Mucosa of descending colon (tissue), 3 donors: ENCODE data around the gene HERPUD1. TPM values are rescaled to one million over a fixed set of nuclear protein-coding genes. Genes with fewer than 3 reads are reported as not detected.

Experiments
- ATAC-seq: fragments of 200-7000 bp; cut with Tn5 transposase; one replicate; pipeline ENCODE4 v1.9.1; 2020; ENCODE audit warnings: mild to moderate bottlenecking, moderate library complexity
- DNase-seq, 3 donors: peaks; one replicate each; pipeline ENCODE4 v3.0.0-alpha.2; 2020
- H3K36me3 ChIP-seq: fragments of 200-600 bp; one replicate; pipeline ENCODE4 v1.8.0; 2021; ENCODE audit warnings: low read depth, mild to moderate bottlenecking
- H3K4me1 ChIP-seq: fragments of 200-600 bp; one replicate; pipeline ENCODE4 v1.8.0; 2021; ENCODE audit warnings: low read depth, mild to moderate bottlenecking
- H3K4me3 ChIP-seq: fragments of 200-600 bp; one replicate; pipeline ENCODE4 v1.8.0; 2021; ENCODE audit warnings: mild to moderate bottlenecking
- H3K9me3 ChIP-seq: fragments of 200-600 bp; one replicate; pipeline ENCODE4 v1.8.0; 2021; ENCODE audit warnings: mild to moderate bottlenecking
- CTCF ChIP-seq: fragments of 200-600 bp; IDR thresholded peaks from one replicate; pipeline ENCODE4 v1.8.0; 2022; ENCODE audit warnings: antibody characterized with exemption, mild to moderate bottlenecking
- intact Hi-C, 2 donors: fragments of 100-400 bp; cut with DNase I in 1 of 2; cut with micrococcal nuclease in 1 of 2; formaldehyde crosslinking; loops; one replicate each; pipeline versions ENCODE4 v1.11.0 to v1.11.1; 2022; cut with DNase I, micrococcal nuclease
- total RNA-seq, 3 donors: library from RNA; stranded (reverse); fragmentation: NEBNext Ultra II Directional in 2 of 3; extraction: Animal tissue kit (Norgen Biotek cat#: 25700) in 2 of 3; gene quantifications; one replicate each; pipeline versions ENCODE4 v1.2.1 to v1.2.4, GENCODE V29; 2021 to 2023
- donor health status: DM: no; HTN: no; CAD: no; lungs with moderate emphysema.
- donor health status: DM: no; HTN: no; CAD: no.
- donor health status: DM: no; HTN: yes; CAD: no.

HERPUD1 gene
- total RNA-seq, 3 donors from 2014 or later: 130 to 165 (median 159) TPM

GRCh38 chr16:56927471-56927870 lies 4.5 kb upstream of the HERPUD1 start:
- no peaks in the 10 kb centered on the region for H3K9me3 ChIP-seq
- DNase-seq (no peak), ATAC-seq (no peak)
- no peak overlapping the region for H3K4me3 ChIP-seq
- TF ChIP-seq CTCF: no peak
- peaks cover 13% of the 10 kb centered on the region for H3K4me1 ChIP-seq
- intact Hi-C loops: no loop called here
- H3K36me3 ChIP-seq: no peaks in the 10 kb centered on the region

GRCh38 chr16:56929639-56930038 lies 2.3 kb upstream of the HERPUD1 start:
- no peaks in the 10 kb centered on the region for H3K36me3 ChIP-seq
- no peak for TF ChIP-seq CTCF
- ATAC-seq (no peak), DNase-seq (no peak)
- no peak overlapping the region for H3K4me3 ChIP-seq
- H3K9me3 ChIP-seq: no peaks in the 10 kb centered on the region
- intact Hi-C loops: no loop called here
- H3K4me1 ChIP-seq: peaks cover 8% of the 10 kb centered on the region

- Histone ChIP-seq H3K36me3 (peaks cover under 1% of the 10 kb centered on the region), H3K9me3 (no peaks in the 10 kb centered on the region), H3K4me1 (peaks cover 15% of the 10 kb centered on the region), H3K4me3 (no peak overlapping the region)
- intact Hi-C loops: no loop called here
- TF ChIP-seq CTCF: no peak
- peak in 1 of 3 donors; percentile 57 for DNase-seq
- ATAC-seq: no peak
These were observed 1.3 kb upstream of the HERPUD1 start for GRCh38 chr16:56930486-56931270.

GRCh38 chr16:56931271-56931891 lies 561 bp upstream of the HERPUD1 start:
- DNase-seq (peak; percentile 76 to 86 (median 83)), ATAC-seq (peak; percentile 64)
- intact Hi-C loops: no loop called here
- Histone ChIP-seq H3K9me3 (no peaks in the 10 kb centered on the region), H3K4me1 (peaks cover 20% of the 10 kb centered on the region), H3K36me3 (peaks cover 7% of the 10 kb centered on the region), H3K4me3 (peak overlapping the region; percentile 100)
- no peak for TF ChIP-seq CTCF

GRCh38 chr16:56932721-56933619 lies 1.0 kb downstream of the HERPUD1 start:
- peaks cover 20% of the 10 kb centered on the region for H3K36me3 ChIP-seq
- no peaks in the 10 kb centered on the region for H3K9me3 ChIP-seq
- peaks cover 20% of the 10 kb centered on the region for H3K4me1 ChIP-seq
- no peak for TF ChIP-seq CTCF
- peak overlapping the region; percentile 100 for H3K4me3 ChIP-seq
- peak; percentile 84 to 87 (median 86) for DNase-seq
- intact Hi-C loops: no loop called here
- ATAC-seq: peak; percentile 63
